K562 (cell line): ENCODE measurements around the gene SPAG9. TPM values are rescaled to one million over a fixed set of nuclear protein-coding genes. Genes with fewer than 3 reads are reported as not detected.

ENCODE experiments used
- ATAC-seq: fragments of 200-7000 bp; cut with Tn5 transposase; 3 replicates; pipeline ENCODE4 v1.9.1; 2020; ENCODE audit warnings: moderate library complexity
- BruUV-seq: library from RNA; stranded (reverse); fragments of 400-500 nt; replicated peaks from 2 replicates; lab custom pipeline; 2021; lab: Mats Ljungman, UMichigan
- CTCF ChIA-PET: fragments of 300-600 bp; formaldehyde crosslinking; extraction: SDS; loops from one replicate; lab custom pipeline; 2021; ENCODE audit warnings: low intra/inter-chr PET ratio; lab: Yijun Ruan, JAX
- POLR2A ChIA-PET: fragments of 300-600, 350-650 bp; sonication (Branson Sonifier 250); formaldehyde crosslinking; extraction: SDS; loops from one replicate; lab custom pipeline; 2021; ENCODE audit warnings: antibody characterized with exemption, inconsistent platforms; lab: Yijun Ruan, JAX
- DNase-seq, 4 experiments: peaks; one replicate each; pipeline versions ENCODE4 v3.0.0 to v3.0.0-alpha.2; 2011 to 2018; ENCODE audit warnings: low spot score in 3 of 4, mixed read lengths in 3 of 4; ENCODE audit errors: extremely low read depth in 1 of 4
- FAIRE-seq: peaks from 2 replicates; lab custom pipeline; 2011; peaks lifted over from hg19 to GRCh38; lab: Jason Lieb, UNC
- H2AFZ ChIP-seq: 2 replicates; pipeline ENCODE4 v1.6.0; 2011; ENCODE audit warnings: low read depth, low read length, control low read depth, inconsistent platforms
- H3K27ac ChIP-seq: fragments of 200-600 bp; 3 replicates; pipeline ENCODE4 v1.8.0; 2011; ENCODE audit warnings: low read depth, mild to moderate bottlenecking, control low read depth, inconsistent platforms, low read length, moderate library complexity, mixed read lengths; ENCODE audit errors: extremely low read depth
- H3K27me3 ChIP-seq, 2 experiments: fragments of 300-600 bp in 1 of 2; 2 replicates in 1 of 2; 3 replicates in 1 of 2; pipeline versions ENCODE4 v1.6.0 to v1.8.0; 2011; ENCODE audit warnings: inconsistent platforms in 2 of 2, low read length in 2 of 2, mild to moderate bottlenecking in 1 of 2, mixed read lengths in 1 of 2, moderate library complexity in 1 of 2; ENCODE audit not compliant: control insufficient read depth in 2 of 2, insufficient read depth in 2 of 2
- H3K36me3 ChIP-seq: fragments of 300-600 bp; 3 replicates; pipeline ENCODE4 v1.8.0; 2011; ENCODE audit warnings: mild to moderate bottlenecking, low read length, inconsistent platforms; ENCODE audit not compliant: control insufficient read depth, insufficient read depth
- H3K4me1 ChIP-seq, 2 experiments: fragments of 200-600 bp in 1 of 2; replicated peaks in 1 of 2; 2 replicates in 1 of 2; 3 replicates in 1 of 2; pipeline versions ENCODE4 v1.5.1 to v1.8.0; 2011; ENCODE audit warnings: inconsistent platforms in 2 of 2, low read length in 2 of 2, mild to moderate bottlenecking in 1 of 2, mixed read lengths in 1 of 2, moderate library complexity in 1 of 2; ENCODE audit not compliant: control insufficient read depth in 2 of 2, insufficient read depth in 2 of 2
- H3K4me2 ChIP-seq: 2 replicates; pipeline ENCODE4 v1.6.1; 2011; ENCODE audit warnings: low read length, control low read depth, inconsistent platforms, mixed read lengths; ENCODE audit not compliant: insufficient read depth
- H3K4me3 ChIP-seq: fragments of 200-600 bp; sonication (generic), shearing (Covaris generic); 2 replicates; pipeline ENCODE4 v1.5.1; 2016; ENCODE audit warnings: control low read depth, inconsistent platforms
- H3K79me2 ChIP-seq: fragments of 200-600 bp; 3 replicates; pipeline ENCODE4 v1.8.0; 2011; ENCODE audit warnings: low read length, inconsistent platforms; ENCODE audit not compliant: control insufficient read depth, insufficient read depth
- H3K9ac ChIP-seq, 2 experiments: 2 replicates each; pipeline versions ENCODE4 v1.6.0 to v1.6.1; 2011; ENCODE audit warnings: low read depth in 2 of 2, low read length in 2 of 2, control low read depth in 1 of 2, inconsistent platforms in 1 of 2, mild to moderate bottlenecking in 1 of 2, mixed read lengths in 1 of 2; ENCODE audit not compliant: insufficient read depth in 1 of 2
- H3K9me1 ChIP-seq: one replicate; pipeline ENCODE4 v1.6.0; 2011; ENCODE audit warnings: inconsistent platforms, mild to moderate bottlenecking, low read length, moderate library complexity; ENCODE audit not compliant: control insufficient read depth, insufficient read depth
- H3K9me3 ChIP-seq: replicated peaks from 2 replicates; pipeline ENCODE4 v1.5.1; 2011; ENCODE audit warnings: low read depth, low read length, inconsistent platforms; ENCODE audit not compliant: control insufficient read depth, insufficient read depth
- H4K20me1 ChIP-seq: replicated peaks from 2 replicates; pipeline ENCODE4 v1.6.1; 2011; ENCODE audit warnings: low read length, inconsistent platforms, mixed read lengths; ENCODE audit not compliant: control insufficient read depth, insufficient read depth
- CEBPG ChIP-seq, 3 experiments: fragments of 200-800 bp in 1 of 3; sonication (Bioruptor generic) in 1 of 3; sonication (generic) in 1 of 3; formaldehyde crosslinking in 1 of 3; IDR thresholded peaks in 2 of 3; conservative IDR thresholded peaks in 1 of 3; 2 replicates each; pipeline versions ENCODE4 v1.6.1 to v1.8.0; 2016 to 2022; ENCODE audit warnings: missing compliant biosample characterization in 2 of 3, missing genetic modification characterization in 2 of 3, mild to moderate bottlenecking in 1 of 3, missing genetic modification reagents in 1 of 3
- WGBS: fragments of 100-300 bp; shearing (Covaris generic); methylation state at CpG from one replicate; pipeline ENCODE4 v1.1.6; 2016; ENCODE audit warnings: low coverage, mixed read lengths; ENCODE audit not compliant: insufficient coverage; ENCODE audit errors: missing lambda C conversion rate; 5-methylcytosine and 5-hydroxymethylcytosine counted together
- in situ Hi-C: fragments of 300-500 bp; cut with MboI; formaldehyde crosslinking; loops from 4 replicates; pipeline ENCODE4 v1.15.0; 2018; ENCODE audit warnings: inconsistent platforms, mixed read lengths
- intact Hi-C: fragments of 100-400 bp; cut with micrococcal nuclease; formaldehyde crosslinking; loops from 2 replicates; pipeline ENCODE4 v1.14.2; 2022
- polyA plus RNA-seq, 8 experiments: library from polyadenylated mRNA; depleted of rRNA in 4 of 8; stranded (reverse) in 5 of 8; unstranded in 3 of 8; fragments of >200 nt; fragmentation: Nextera tagmentation in 2 of 8; fragmentation: Illumina TruSeq in 1 of 8; extraction: Ambion mirVana in 2 of 8; extraction: Trizol in 1 of 8; gene quantifications; 2 replicates each; pipeline versions ENCODE4 v1.2.1 to v1.2.3, GENCODE V29; 2011 to 2014; ENCODE audit warnings: inconsistent platforms in 1 of 8, missing spikeins in 1 of 8
- total RNA-seq, 7 experiments: library from RNA; depleted of rRNA in 6 of 7; stranded (reverse); fragments of >200 nt in 6 of 7; fragmentation: Illumina TruSeq in 2 of 7; extraction: Trizol in 2 of 7; gene quantifications; 2 replicates each; pipeline versions ENCODE4 v1.2.1 to v1.2.3, GENCODE V29; 2011 to 2021; ENCODE audit warnings: low replicate concordance in 1 of 7
- TF ChIP-seq, protein P1 (sequence below): IDR thresholded peaks from 2 replicates; pipeline ENCODE4 v1.6.1; 2012; ENCODE audit warnings: low read depth, low read length, improper control_type of control experiment, borderline replicate concordance
- TF ChIP-seq, protein P2 (sequence below), 2 experiments: fragments of 450-650 bp in 1 of 2; sonication (generic) in 1 of 2; formaldehyde crosslinking in 1 of 2; IDR thresholded peaks in 1 of 2; conservative IDR thresholded peaks in 1 of 2; 2 replicates each; pipeline versions ENCODE4 v1.6.1 to v1.8.1; 2016 to 2023; ENCODE audit warnings: mild to moderate bottlenecking in 2 of 2, moderate library complexity in 2 of 2, inconsistent platforms in 1 of 2, missing genetic modification reagents in 1 of 2

SPAG9 gene
- total and polyA plus RNA-seq, 9 of the 15 experiments (the other 6 are each of a cell fraction or from before 2014, with no cell fraction given), result 12.2 to 99.2 (median 58.2) TPM

DNA sequence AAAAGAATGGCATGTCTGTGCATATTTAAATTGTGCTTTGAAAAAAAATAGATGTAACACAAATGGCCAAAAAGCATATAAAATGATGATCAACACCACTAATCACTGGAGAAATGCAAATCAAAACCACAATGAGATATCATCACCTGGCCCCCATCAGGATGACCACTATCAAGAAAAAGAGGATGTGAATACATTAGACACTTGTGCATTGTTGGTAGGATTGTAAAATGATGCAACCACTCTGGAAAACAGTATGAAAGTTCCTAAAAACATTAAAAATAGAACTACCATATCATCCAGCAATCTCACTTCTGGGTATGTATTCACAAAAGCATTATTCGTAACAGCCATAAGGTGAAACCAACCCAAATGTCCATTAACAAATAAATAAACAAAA, 91.5 kb downstream of the SPAG9 start:
- no peak for FAIRE-seq
- no peaks in the 10 kb centered on the region for H4K20me1 ChIP-seq
- H3K9me1 ChIP-seq, result no peaks in the 10 kb centered on the region
- H3K27ac ChIP-seq, result no peak overlapping the region
- in situ Hi-C loops (no loop called here), intact Hi-C loops (no loop called here)
- ChIA-PET CTCF (no interaction called here), POLR2A (no interaction called here)
- H3K36me3 ChIP-seq, result peaks cover 30% of the 10 kb centered on the region; the same call in 2 of the 3 replicates
- 81% methylated on average over 1 of the region's 1 CpG for WGBS
- no TSS peak for BruUV-seq
- no peak for DNase-seq
- no peaks in the 10 kb centered on the region for H3K9me3 ChIP-seq
- no peaks in the 10 kb centered on the region for H3K4me1 ChIP-seq
- H3K79me2 ChIP-seq, result no peaks in the 10 kb centered on the region
- TF ChIP-seq CEBPG (CRISPR knock-in tag; IDR thresholded peaks at IDR 0.05) (no peak), CEBPG (tag; conservative IDR thresholded peaks at IDR 0.05 in 1 of 2, IDR thresholded peaks at IDR 0.05 in 1 of 2) (peak; percentile 69 to 78)
- TF ChIP-seq, protein P1, sequence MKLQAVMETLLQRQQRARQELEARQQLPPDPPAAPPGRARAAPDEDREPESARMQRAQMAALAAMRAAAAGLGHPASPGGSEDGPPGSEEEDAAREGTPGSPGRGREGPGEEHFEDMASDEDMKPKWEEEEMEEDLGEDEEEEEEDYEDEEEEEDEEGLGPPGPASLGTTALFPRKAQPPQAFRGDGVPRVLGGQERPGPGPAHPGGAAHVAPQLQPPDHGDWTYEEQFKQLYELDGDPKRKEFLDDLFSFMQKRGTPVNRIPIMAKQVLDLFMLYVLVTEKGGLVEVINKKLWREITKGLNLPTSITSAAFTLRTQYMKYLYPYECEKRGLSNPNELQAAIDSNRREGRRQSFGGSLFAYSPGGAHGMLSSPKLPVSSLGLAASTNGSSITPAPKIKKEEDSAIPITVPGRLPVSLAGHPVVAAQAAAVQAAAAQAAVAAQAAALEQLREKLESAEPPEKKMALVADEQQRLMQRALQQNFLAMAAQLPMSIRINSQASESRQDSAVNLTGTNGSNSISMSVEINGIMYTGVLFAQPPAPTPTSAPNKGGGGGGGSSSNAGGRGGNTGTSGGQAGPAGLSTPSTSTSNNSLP, result no peak
- TF ChIP-seq, protein P2, sequence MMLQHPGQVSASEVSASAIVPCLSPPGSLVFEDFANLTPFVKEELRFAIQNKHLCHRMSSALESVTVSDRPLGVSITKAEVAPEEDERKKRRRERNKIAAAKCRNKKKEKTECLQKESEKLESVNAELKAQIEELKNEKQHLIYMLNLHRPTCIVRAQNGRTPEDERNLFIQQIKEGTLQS (IDR thresholded peaks at IDR 0.05), result peak; percentile 37; the same call in 1 of the 2 replicates
- TF ChIP-seq, protein P2 (CRISPR knock-in tag; conservative IDR thresholded peaks at IDR 0.05), result no peak
- no peak overlapping the region for H3K4me2 ChIP-seq
- H3K9ac ChIP-seq, result no peak overlapping the region
- no peaks in the 10 kb centered on the region for H3K27me3 ChIP-seq
- ATAC-seq, result no peak
- H2AFZ ChIP-seq, result no peak overlapping the region
- no peak overlapping the region for H3K4me3 ChIP-seq
